ENCODE measurements around the gene ACAA2.

Gene ACAA2

GRCh38 chr18:49739275-49739674, 74.1 kb downstream of the ACAA2 start:
- no peak for DNase-seq (ENCODE audit: low read depth in 2 of 2)

GRCh38 chr18:49738721-49739120, 74.6 kb downstream of the ACAA2 start:
- no peak for DNase-seq (ENCODE audit: low read depth in 2 of 2)

GRCh38 chr18:49734836-49735235, 78.5 kb downstream of the ACAA2 start:
- no peak for DNase-seq (ENCODE audit: low read depth in 2 of 2)

GRCh38 chr18:49733896-49734585, 79.3 kb downstream of the ACAA2 start:
- no peak for DNase-seq (ENCODE audit: low read depth in 2 of 2)

DNA sequence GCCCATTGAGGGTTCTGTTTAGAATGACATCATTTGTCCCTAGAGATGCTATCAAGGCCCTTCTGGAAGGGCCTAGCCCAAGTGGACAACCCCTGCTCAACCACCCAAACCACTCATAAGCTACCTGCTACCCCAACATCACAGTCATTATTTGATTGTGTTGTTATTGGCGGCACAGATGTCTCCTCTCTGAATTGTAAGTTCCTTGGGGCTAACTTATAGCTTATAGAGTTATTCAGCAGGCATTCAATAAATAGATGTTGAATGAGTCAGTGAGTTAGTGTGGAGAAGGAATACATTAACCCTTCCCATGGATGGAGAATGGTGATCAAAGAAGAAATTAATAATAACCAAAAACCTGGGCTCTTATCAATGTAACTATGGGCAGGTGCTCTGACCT, 80.0 kb downstream of the ACAA2 start:
- no peak for DNase-seq (ENCODE audit: low read depth in 2 of 2)
